Medulla oblongata (tissue), 1 donor: Measurements from ENCODE around the gene APOBEC3C.
"Not testable (repeated sequence)": the region's sequence is repeated elsewhere in the genome, so short reads cannot be mapped to it uniquely, and the experiment has no call there.

Experiments
- DNase-seq: peaks from one replicate; pipeline ENCODE4 v3.0.0-alpha.2; 2015; ENCODE audit errors: extremely low spot score

Gene APOBEC3C

DNA sequence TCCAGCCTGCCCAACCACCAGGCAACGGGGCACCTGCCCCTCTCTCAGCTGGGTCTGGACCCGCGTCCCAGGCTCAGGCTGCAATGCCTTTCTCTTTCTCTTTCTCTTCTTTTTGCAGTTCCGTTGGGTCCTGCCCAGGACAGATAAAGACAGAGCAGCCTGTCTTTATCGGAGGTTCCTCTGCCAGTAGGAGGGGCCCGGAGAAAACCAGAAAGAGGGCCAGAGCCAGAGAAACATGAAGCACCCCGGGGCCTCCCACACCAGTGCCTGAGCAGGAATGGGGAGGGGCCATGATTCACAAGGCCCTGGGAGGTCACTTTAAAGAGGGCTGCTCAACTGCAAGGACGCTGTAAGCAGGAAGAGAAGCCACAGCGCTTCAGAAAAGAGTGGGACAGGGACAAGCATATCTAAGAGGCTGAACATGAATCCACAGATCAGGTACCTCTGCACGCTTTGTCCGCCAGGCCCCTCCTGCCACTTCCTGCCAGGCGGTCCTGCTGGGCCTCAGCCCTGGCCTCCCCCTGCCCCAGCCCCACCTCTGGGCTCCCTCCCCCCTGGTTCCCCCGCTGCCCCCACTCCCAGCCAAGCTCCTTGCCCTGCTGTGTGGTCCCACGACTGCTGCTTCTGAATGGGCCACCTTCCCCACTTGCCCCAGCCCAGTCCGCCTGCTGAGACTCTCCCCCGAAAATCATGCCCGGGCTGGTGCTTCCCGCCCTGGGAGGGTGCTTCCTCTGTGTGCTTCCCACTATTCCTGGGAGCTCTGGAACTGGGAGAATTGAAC, at the start of gene APOBEC3C:
Gene APOBEC3C, plus strand, starts transcription at position 316 of the 781 bp plus-strand sequence. Its CDS starts 106 bp downstream, at position 422.
- peak; percentile 76 for DNase-seq

DNA sequence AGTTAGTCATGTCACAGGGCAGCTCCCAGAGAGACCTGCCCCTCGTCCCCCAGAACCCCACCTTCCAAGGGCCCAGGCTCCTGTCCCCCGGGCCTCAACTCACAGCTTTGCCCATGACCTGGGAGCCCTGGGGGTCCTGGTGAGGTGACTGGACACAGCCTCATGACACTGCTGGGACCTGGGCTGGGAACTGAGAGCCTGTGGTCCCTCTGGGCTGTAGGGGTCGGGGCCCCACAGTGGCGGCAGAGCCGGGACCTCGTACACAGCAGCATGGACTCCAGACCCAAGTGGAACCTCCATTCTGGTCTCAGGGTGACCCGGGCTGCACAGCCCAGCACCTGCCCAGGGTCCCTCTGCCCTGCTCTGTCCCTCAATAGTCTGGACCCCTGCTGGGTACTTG, 49.8 kb upstream of the APOBEC3C start:
- DNase-seq = no peak

DNA sequence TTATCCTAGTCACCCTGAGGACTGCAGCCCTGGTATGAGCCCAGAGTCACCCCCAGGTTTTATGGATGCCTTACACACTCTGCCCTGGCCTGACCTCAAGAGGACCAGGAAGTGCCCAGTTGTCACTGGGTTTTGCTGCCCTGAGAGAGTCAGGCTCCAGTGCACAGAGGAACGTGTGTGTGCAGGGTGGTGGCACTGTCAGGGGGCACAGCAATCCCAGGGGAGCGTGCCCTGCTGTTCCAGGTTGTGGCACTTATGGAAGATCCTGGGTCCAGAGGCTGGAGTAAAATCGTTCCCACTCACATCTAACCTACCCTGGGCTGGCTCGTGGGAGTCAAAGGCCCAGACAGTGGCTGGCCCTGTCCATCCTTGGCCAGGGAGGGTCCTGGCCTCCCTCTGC, 49.1 kb upstream of the APOBEC3C start:
- no peak for DNase-seq

DNA sequence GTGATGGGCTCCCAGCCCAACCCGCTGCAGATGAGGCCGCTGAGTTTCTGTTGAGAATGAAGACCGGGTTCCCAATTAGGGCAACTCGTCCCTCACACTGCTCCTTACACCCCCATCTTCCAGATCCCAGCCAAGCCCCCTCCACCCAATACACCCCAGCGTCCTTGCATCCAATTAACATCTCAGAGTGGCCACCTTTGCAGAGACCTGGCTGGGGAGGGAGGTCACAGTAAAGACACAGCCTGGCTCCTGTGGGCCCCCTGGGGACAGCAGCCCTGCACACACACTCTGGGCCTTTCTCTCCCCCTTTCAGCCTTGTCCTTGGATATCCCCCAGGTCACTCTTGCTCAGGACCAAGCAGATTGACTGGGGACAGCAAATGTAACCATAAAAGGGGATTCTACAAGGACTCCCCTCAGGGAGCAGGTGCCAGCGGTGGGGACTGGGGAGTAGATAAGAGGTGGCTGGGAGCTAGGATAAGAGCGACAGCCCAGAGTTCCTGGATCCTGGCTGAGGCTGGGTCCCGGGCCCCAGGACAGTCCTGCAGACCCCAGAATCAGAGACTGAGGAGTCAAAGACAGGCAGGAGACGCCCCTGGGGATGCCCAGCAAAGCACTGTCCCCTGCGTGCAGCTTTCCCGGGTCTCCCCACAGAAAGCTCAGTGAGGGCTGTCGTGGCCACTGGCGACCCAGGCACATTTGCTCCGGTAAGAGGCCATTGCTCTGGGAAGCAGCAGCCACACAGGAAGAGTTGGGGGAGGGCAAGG, 48.3 kb upstream of the APOBEC3C start:
- no peak for DNase-seq

DNA sequence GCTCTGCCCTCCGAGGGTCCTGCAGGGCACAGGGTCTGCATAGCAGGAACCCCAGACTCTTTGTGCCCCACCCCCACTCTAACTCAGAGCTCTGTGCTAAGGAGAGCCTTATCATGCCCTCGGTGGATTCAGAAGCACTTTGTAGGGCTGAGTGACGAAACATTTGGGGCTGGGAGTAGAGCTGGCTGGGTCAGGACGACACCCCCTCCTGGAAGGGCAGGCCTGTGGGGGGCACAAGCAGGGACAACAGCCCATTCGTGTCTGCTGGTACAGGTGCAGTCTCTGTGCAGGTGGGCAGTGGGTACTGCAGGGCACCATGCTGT, 47.7 kb upstream of the APOBEC3C start:
- DNase-seq = no peak

DNA sequence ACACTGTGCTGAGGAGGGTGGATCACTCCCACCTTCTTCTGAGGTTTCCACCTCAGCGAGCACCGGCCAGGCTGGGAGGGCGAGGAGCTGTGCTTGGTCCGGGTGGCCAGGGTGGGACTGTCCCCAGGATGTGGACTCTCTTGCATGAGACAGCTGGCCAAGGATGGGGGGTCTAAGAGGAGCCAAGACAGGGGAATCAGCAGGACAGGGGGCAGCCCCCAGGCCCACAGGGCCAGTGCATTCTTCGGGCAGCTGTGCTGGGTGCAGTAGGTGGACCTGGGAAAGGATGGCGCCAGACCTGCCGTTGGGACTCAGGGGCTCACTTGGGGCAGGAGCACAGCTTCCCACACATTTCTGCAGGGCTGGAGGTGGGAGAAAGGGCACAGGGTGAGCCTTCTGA, 47.1 kb upstream of the APOBEC3C start:
- DNase-seq = no peak

DNA sequence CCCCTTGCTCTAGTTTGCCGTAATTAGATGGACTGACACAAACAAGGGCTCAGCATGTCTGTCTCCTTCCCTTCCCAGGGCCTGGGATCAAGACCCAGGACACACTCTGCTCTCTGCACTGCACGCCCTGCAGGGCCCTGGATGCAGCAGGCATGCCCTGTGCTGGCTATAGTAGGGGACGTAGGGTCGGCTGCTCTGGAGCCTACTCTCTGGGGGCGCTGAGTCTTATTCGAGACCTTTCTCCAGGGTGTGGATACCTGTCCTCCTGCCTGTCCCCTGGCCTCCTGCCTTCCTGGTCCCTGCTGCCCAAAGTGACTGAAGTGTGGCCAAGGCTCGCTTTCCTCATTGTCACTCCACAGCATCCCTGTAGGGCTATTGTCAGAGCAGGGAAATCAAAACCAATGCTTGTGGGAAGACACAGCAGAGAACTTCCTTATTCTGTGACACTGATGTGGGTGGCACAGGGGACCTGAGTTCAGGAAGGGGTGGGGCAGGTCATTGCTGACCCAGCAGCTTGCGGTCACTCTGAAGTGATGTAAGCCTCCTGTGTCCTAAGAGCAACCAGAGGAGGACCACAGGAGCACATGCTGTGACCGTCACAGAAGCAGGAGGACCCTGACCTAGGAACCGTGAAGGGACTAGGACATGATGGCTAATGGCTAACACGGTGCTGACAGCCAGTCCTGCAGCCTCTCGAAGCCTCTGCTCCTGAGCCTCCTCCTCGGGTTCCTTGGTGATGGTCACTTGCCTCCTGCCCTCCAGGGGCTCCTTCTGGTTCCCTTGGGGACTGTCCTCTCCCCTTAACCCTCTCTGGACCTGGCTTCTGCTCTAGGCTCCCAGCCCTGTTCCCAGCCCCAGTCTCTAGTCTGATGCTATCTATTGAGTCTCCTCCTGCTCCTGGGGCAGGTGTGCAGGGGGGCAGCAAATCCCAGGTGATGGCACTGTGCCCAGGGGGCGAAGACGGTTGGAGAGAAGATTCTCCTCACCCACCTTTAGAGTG, 46.3 kb upstream of the APOBEC3C start:
- peak; percentile 51 for DNase-seq

DNA sequence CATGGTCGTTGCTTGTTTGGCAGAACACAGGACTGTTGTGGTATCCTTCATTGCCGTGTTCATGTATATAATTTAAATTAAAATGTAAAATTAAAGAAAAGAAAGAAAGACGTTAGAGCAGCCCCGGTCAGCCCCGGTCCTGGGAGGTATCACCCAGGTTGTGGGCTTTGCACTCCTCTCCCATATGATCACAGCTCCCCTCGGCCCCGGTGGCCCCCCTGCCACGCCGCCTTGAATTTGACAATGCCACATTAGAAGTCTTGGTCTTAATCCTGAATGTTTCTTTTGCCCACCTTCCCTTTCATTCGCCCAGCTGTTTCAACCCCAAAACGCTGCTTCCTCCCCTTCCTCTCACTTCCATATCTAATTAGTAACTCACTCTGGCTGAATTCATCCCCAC, 45.3 kb upstream of the APOBEC3C start:
- DNase-seq = no peak

DNA sequence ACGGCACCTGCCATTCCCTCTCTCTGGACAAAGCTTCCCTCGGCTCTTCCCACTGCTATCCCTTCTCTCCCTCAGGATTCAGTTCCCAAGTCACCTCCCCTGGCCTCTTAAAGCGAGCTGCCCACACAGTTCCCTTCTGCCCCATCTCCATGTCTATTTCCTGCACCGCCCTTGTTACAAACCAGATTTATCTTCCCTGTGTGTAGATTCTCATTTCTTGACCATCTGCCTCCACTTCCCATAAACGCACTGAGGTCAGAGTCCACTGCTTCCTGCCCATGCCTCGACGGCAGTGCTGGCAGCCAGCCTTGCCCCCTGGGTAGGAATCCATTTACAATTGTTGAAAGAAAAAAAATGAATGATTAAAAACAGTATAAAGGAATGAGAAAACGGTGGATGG, 43.5 kb upstream of the APOBEC3C start:
- no peak for DNase-seq

DNA sequence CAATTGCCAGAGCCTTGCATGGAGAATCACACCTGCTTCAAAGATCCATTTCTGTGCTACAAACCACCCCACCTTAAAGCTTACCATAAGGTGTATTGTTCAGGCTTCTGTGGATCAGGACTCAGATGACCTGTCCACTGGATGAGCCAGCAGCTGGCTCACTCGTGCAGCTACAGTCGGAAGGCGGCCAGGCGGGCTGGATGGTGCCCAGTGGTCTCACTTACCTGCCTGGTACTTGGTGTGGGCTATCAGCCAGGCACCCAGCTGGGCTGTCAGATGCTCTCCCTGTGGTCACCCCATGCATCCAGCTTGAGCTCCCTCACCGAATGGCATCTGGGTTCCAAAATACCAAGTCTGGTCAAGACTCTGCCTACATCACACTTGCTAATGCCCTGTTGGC, 42.9 kb upstream of the APOBEC3C start:
- DNase-seq = no peak

DNA sequence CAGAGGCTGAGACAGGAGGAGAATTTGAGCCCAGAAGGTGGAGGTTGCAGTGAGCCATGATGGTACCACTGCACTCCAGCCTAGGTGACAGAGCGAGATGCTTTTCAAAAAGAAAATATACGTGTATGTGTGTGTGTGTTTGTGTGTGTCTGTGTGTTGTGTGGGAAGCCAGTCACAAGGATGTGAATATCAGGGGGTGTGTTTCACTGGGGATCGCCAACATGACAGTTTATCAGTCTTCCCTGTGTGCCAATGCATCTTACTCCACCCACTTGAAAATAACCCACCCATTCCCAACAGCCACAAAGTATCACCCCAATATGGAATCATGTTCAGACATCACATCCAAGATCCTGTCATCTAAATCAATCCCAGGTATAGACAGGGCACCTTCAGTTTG, 42.3 kb upstream of the APOBEC3C start:
- no peak for DNase-seq

DNA sequence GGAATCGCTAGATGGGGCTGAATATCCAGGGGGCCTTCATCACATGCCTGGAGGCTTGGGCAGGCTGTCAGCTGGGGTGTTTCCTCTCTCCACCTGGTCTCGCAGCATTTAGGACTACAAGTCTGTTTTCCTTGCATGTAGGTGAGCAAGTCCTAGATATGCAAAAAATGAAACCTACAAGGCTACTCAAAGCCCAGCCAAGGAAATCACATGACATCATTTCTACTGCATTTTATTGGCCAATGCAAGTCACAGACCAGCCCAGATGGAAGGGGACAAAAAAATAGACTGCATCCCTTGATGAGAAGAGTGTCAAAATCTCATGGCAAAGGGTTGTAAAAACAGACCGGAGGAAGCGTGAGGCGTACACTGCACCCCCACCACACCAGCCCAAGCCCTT, 41.5 kb upstream of the APOBEC3C start:
- DNase-seq = no peak

DNA sequence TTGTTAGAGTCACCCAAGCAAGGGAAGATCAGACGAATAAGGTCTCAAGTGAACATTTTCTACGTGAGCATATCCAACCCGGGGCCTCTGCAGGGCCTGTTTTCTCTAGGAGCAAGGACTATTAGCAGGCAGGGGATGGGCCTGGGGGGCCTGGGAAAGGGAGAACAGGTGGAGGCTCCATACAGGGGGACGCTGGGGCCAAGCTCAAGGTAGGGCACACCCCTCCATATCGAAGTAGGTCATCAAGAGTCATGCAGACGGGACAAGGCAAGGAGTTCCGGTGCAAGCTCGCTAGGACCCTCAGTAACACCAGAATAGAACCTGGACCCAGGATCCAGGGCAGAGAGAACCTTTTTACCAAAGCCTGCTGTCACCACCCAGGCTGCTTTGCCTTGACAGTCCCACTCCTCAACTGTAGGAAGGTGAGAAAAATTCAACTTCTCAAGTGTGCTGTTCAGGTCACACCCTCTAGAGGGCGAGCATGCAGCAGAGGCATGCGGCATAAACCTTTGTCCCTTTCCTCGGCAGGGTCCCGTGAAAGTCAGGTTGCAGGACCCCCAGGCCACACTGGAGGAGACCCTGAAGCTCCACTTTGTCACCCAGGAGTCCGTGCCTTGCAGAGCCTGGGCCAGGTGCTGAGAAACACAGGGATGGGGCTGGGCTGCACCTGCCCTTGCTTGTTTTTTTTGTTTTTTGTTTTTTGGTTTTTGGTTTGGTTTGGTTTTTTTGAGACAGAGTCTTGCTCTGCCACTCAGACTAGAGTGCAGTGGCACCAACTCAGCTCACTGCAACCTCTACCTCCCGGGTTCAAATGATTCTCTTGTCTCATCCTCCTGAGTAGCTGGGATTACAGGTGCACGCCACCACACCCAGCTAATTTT, 40.5 kb upstream of the APOBEC3C start:
- DNase-seq = peak; percentile 37

DNA sequence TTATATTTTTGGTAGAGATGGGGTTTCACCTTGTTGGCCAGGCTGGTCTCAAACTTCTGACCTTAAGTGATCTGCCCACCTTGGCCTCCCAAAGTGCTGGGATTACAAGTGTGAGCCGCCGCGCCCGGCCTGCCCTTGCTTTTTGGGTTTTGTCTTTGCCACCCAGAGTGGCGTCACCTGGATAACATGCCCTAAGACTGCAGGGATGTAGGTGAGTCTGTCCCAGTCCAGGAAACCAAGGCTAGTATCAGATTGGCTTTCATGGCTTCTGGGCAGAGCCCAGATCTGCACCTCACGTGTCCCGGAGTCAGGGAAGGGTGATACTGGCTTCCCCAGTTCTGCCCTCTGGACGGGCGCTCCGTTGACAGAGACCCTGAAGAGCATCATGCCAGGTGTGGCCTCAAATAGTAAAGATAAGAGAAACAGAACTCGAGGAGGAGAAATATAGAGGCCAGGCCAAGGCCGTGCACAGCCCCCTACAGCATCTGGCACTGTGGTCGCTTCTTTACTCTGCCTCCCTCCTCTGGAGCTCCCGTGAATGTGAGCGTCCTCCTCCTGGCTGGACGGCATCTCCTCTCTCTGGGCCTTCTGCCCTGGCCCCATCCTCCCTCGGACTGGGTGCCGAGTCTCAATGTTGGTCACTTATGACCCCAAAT, 39.8 kb upstream of the APOBEC3C start:
- DNase-seq = no peak

DNA sequence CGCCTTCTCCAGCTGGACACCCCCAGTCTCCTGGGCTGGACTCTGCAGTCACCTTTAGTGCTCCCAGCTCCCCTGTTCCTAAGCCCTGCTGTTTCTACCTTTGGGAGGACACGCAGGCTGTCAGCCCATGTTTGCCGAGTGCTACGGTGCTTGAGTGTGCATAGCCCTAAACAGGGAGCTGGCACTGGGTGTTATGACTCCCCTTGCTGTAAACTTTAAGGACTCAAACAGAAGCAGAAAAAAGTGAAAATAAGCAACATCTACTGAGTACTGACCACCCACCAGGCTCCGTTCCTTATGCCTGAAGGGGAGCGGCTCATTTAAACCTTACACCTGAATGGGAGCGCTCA, 39.3 kb upstream of the APOBEC3C start:
- DNase-seq = no peak

DNA sequence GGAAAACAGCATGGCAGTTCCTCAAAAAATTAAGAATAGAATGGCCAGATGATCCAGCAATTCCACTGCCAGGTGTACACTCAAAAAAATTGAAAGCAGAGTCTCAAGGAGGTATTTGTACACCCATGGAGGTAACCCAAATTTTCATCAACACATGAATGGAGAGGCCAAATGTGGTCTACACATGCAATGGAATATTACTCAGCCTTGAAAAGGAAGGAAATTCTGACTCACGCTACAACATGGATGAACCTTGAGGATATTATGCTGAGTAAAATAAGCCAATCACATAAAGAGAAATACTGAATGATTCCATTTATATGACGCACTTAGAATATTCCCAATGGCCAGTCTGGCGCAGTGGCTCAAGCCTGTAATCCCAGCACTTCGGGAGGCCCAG, 36.8 kb upstream of the APOBEC3C start:
- DNase-seq = not testable (repeated sequence)

DNA sequence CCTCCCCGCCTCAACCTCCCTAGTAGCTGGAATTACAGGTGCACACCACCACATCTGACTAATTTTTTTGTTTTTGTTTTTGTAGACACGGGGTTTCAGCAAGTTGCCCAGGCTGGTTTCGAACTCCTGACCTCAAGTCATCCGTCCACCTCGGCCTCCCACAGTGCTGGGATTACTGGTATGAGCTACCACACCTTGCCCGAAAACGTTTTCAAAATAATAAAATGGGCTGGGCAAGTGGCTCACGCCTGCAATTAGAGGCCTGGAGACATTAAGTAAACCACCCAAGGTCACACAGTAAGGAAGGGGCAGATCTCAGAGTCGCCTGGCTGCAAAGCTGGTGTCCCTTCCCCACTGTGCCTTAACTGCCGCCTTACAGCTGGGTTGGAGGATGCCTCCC, 33.5 kb upstream of the APOBEC3C start:
- DNase-seq = not testable (repeated sequence)

DNA sequence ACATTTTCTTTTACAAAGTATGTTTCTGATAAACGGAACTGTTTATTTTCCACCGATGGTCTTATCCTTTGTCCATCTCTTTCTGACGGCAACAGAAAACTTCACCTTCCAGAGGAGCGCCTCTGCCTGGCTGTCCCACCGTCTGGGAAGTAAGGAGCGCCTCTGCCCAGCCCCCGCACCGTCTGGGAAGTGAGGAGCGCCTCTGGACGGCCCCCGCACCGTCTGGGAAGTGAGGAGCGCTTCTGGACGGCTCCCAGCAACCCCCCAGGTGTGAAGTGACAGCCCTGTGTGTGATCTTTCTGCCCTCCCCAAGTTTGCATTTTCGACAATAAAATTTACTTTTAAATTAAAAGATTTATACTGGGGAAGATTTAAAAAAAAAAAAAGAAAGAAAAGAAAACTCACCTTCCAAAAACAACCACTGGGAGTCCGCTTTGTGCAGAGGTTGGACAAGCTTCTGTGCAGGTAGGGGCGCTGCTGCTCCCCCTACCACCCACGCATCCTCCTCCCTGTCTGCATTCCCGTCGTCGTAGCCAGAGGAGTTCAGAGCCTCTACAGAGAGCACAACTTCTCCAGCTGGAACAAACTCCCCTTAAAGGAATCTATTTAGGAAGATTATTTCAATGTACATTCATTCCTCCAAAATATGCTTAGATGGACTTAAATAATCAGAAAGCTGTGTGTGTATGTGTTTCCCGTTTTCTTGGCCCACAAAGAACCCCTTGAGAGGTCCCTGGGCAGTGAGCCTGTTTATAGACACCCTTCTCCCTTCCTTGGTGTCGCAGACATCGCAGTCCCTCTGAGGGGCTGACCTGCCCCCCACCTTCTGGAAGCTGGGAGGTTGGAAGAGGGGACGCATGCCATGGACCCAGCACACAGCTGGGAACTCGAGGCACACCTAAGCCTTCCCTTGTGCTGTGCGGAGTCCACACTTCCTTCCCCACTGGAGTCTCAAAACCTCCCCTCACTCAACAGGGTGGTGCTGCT, 32.8 kb upstream of the APOBEC3C start:
- peak; percentile 15 for DNase-seq
